Left ventricle myocardium inferior (tissue), 1 donor: Measurements from ENCODE around the gene SMIM23. TPM values are rescaled to one million over a fixed set of nuclear protein-coding genes. Genes with fewer than 3 reads are reported as not detected.

Experiments used
- DNase-seq: peaks from one replicate; pipeline ENCODE4 v3.0.0-alpha.2; 2020
- H3K27ac ChIP-seq: fragments of 200-600 bp; replicated peaks from 2 replicates; pipeline ENCODE4 v1.8.0; 2021
- H3K27me3 ChIP-seq: fragments of 200-600 bp; 2 replicates; pipeline ENCODE4 v1.8.0; 2021; ENCODE audit warnings: low read depth
- H3K36me3 ChIP-seq: fragments of 200-600 bp; 2 replicates; pipeline ENCODE4 v1.8.0; 2021
- H3K4me1 ChIP-seq: fragments of 200-600 bp; 2 replicates; pipeline ENCODE4 v1.8.0; 2021
- H3K4me3 ChIP-seq: fragments of 200-600 bp; 2 replicates; pipeline ENCODE4 v1.8.0; 2021; ENCODE audit warnings: mild to moderate bottlenecking, moderate library complexity
- H3K9me3 ChIP-seq: fragments of 200-600 bp; replicated peaks from 2 replicates; pipeline ENCODE4 v1.8.0; 2021
- intact Hi-C: fragments of 100-400 bp; cut with micrococcal nuclease; formaldehyde crosslinking; loops from one replicate; pipeline ENCODE4 v1.11.0; 2022
- total RNA-seq: library from RNA; stranded (reverse); fragmentation: NEBNext Ultra II Directional; extraction: Animal tissue kit (Norgen Biotek cat#: 25700); gene quantifications from one replicate; pipeline ENCODE4 v1.2.1, GENCODE V29; 2021
- TF ChIP-seq, protein P1 (sequence below): fragments of 200-600 bp; IDR thresholded peaks from 2 replicates; pipeline ENCODE4 v1.8.0; 2021; ENCODE audit warnings: antibody characterized with exemption, mild to moderate bottlenecking, borderline replicate concordance
- donor health status: DM: no; HTN: yes; CAD: no; lungs with severe emphysema.

The SMIM23 gene
- total RNA-seq, 1 donor from 2014 or later: not detected

DNA sequence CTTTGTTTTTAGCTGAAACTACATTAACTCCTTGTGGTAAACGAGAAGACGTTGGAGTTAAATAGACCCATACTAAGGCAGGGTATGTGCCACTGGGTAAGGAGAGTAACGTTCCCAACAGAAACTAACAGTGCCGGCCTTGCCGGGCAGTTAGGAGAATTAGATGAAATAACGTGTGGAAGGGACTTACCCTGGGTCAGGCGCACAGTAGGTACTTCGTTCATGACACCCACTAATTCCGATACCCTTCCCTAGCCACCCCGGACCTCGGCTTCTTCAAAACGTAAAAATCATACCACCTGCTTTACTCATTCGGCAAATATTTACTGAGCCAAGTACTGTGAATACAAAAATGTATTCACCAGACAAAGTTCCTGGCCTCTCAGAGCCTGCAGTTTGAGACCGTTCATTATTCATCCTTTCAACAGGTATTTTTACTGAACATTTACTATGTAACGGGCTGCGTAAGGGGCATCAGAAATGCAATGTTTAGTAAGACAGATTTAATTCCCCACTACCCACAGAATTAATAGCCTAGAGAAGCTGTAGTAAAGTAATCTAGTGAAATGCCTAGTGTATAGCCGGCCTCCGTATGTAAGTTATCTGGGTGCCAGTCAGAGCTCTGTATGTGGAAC lies 3.2 kb upstream of the SMIM23 start:
- intact Hi-C loops: no loop called here
- Histone ChIP-seq H3K4me3 (no peak overlapping the region), H3K4me1 (no peaks in the 10 kb centered on the region), H3K9me3 (no peaks in the 10 kb centered on the region), H3K36me3 (no peaks in the 10 kb centered on the region), H3K27me3 (peaks cover 6% of the 10 kb centered on the region), H3K27ac (no peak overlapping the region)
- no peak for DNase-seq
- TF ChIP-seq, protein P1, sequence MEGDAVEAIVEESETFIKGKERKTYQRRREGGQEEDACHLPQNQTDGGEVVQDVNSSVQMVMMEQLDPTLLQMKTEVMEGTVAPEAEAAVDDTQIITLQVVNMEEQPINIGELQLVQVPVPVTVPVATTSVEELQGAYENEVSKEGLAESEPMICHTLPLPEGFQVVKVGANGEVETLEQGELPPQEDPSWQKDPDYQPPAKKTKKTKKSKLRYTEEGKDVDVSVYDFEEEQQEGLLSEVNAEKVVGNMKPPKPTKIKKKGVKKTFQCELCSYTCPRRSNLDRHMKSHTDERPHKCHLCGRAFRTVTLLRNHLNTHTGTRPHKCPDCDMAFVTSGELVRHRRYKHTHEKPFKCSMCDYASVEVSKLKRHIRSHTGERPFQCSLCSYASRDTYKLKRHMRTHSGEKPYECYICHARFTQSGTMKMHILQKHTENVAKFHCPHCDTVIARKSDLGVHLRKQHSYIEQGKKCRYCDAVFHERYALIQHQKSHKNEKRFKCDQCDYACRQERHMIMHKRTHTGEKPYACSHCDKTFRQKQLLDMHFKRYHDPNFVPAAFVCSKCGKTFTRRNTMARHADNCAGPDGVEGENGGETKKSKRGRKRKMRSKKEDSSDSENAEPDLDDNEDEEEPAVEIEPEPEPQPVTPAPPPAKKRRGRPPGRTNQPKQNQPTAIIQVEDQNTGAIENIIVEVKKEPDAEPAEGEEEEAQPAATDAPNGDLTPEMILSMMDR: no peak

DNA sequence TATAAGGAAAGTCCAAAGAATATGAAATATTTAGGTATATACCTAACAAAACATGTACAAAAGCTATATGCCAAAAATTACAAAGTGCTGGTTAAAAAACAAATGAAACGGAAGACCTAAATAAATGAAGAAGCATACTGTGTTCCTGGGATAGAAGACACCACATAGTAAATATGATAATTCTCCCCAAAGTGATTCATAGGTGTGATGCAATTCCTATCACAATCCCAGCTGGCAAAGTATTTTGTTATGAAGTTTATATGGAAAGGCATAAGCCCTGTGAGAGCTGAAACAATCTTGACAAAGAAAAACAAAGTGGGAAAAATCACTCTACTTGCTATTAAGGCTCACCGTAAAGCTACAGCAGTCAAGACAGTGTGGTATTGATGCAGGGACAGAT lies 2.6 kb upstream of the SMIM23 start:
- H3K4me3 ChIP-seq: no peak overlapping the region
- H3K27ac ChIP-seq: no peak overlapping the region
- intact Hi-C loops: no loop called here
- H3K9me3 ChIP-seq: no peaks in the 10 kb centered on the region
- H3K36me3 ChIP-seq: no peaks in the 10 kb centered on the region
- H3K4me1 ChIP-seq: no peaks in the 10 kb centered on the region
- H3K27me3 ChIP-seq: peaks cover 6% of the 10 kb centered on the region
- DNase-seq: no peak
- TF ChIP-seq, protein P1: no peak

DNA sequence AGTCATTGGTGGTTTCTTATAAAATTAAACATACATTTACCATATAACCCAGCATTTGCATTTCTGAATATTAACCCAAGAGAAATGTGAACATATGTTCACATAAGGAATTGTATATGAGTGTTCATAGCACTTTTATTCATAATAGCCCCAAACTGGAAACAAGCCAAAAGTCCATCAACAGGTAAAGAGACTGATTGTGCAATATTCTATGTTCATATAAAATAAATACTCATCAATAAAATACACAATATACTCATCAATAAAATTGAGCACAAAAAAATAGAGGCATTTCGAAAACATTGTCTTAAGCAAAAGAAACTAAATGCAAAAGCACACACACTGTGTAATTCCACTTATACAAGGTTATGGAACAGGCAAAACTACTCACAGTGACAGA lies 3.7 kb downstream of the SMIM23 start:
- H3K27me3 ChIP-seq: peaks cover 13% of the 10 kb centered on the region
- H3K36me3 ChIP-seq: no peaks in the 10 kb centered on the region
- TF ChIP-seq, protein P1: no peak
- H3K27ac ChIP-seq: no peak overlapping the region
- H3K4me3 ChIP-seq: no peak overlapping the region
- intact Hi-C loops: no loop called here
- H3K9me3 ChIP-seq: no peaks in the 10 kb centered on the region
- no peaks in the 10 kb centered on the region for H3K4me1 ChIP-seq
- no peak for DNase-seq

DNA sequence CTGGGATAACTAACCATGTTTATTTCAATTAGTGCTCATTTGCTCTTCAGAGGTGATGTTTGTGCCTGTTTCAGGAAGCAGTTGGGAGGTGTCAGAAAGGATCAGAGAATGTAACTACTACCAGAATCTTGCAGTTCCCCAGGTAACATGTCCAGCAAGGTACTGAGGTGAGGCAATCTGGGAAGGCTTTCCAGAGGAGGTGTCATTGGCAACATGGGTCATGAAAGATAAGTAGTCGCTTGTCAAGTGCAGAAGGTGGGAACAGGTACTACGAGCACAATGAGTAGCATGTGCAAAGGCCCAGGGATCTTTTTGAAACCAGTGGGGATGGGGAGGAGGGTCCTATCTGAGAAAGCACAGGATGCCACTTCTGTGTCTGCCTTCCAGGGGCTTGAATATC lies 4.8 kb downstream of the SMIM23 start:
- no peak overlapping the region for H3K27ac ChIP-seq
- DNase-seq: no peak
- intact Hi-C loops: no loop called here
- H3K4me1 ChIP-seq: no peaks in the 10 kb centered on the region
- H3K27me3 ChIP-seq: peaks cover 13% of the 10 kb centered on the region
- no peaks in the 10 kb centered on the region for H3K36me3 ChIP-seq
- TF ChIP-seq, protein P1: no peak
- no peaks in the 10 kb centered on the region for H3K9me3 ChIP-seq
- no peak overlapping the region for H3K4me3 ChIP-seq

DNA sequence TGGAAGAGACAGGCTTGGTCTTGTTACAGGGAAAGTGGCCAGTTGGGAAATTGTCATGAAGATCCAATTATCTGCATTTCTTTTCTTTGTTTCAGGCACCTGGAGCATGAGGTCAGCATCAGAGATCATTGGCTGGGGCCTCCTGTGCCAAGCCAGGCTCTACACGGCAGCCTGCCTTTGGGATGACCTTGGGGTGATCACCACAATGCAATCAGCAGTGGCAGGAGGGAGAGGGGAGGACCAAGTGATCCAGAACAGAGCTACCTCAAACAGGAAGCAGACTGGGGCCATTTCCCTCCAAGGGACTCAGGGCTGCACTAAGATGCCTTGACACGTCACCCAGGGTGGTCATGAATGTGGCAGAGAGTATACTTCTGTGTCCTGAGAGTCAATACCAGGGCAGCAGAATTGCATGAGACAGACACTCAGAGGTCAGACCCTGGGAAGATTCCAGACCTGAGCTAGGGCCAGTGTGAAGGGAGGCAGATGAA lies 8.9 kb downstream of the SMIM23 start:
- TF ChIP-seq, protein P1: no peak

More for the DNA sequence above, 8.9 kb downstream of the SMIM23 start:
- H3K27ac ChIP-seq: no peak overlapping the region
- H3K36me3 ChIP-seq: no peaks in the 10 kb centered on the region
- no peaks in the 10 kb centered on the region for H3K4me1 ChIP-seq
- peaks cover 7% of the 10 kb centered on the region for H3K27me3 ChIP-seq
- DNase-seq: no peak
- intact Hi-C loops: no loop called here
- H3K9me3 ChIP-seq: no peaks in the 10 kb centered on the region
- H3K4me3 ChIP-seq: no peak overlapping the region
